ENCODE data around the gene MTHFD2L.
A peak's percentile ranks its signal among the peaks of the same experiment; 100 is the strongest.
"Not testable (repeated sequence)": the region's sequence is repeated elsewhere in the genome, so short reads cannot be mapped to it uniquely, and the experiment has no call there.

MTHFD2L gene

DNA sequence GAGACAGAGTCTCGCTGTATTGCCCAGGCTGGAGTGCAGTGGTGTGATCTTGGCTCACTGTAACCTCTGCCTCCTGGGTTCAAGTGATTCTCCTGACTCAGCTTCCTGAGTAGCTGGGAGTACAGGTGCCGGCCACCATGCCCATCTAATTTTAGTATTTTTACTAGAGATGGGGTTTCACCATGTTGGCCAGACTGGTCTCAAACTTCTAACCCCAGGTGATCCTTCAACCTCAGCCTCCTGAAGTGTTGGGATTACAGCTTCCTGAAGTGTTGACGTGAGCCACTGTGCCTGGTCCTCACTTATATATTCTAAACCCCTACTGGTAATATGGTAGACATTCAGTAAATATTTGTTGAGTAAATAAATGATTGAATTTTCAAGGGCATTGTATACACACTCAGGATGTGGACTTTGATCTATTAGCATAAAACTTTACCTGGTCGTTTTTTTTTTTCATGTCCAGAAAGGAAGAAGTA, 33.0 kb downstream of the MTHFD2L start:
- DNase-seq, result no peak

DNA sequence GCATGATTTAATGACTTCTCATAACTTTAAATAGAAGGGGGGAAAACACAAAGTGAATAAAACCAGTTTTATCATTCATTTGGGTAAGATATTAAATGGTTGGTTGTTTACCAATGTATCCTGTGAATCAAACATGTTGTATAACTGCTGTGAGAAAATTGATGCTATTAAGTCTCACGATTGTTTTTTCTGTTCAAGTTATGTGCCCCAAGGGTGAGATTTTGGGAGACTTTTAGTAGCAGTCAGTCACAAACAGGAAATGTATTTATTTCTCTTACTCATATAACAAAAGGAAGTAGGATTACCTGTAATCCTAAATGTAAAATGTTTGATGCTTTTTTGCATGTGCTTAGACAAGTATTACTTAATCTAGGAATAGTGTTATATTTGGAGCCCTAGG, 39.2 kb downstream of the MTHFD2L start:
- DNase-seq, result no peak

DNA sequence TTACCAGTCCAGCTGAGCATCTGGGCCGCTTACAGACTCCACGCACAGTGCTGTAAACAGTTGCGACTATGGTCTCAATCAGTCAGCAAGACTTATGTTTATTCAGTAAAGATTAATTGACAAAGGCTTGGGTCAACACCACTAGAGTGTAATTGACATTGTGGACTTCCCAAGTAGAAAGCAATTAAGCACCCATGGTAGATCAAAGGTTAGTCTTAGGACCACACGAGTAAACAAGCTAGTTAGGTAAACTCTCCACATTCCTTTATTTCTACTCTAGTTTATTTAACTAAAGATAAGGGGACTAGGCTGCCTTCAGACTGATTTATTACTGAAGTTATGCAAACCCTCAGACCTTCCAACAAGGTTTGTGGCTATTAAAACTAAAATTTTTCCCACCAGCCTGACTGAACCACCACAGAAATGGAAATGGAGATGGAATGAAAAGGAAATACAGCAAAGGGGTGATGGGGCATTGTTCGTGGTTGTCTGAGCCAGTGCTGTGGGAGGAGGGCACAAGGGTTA, 44.2 kb downstream of the MTHFD2L start:
- no peak for DNase-seq

DNA sequence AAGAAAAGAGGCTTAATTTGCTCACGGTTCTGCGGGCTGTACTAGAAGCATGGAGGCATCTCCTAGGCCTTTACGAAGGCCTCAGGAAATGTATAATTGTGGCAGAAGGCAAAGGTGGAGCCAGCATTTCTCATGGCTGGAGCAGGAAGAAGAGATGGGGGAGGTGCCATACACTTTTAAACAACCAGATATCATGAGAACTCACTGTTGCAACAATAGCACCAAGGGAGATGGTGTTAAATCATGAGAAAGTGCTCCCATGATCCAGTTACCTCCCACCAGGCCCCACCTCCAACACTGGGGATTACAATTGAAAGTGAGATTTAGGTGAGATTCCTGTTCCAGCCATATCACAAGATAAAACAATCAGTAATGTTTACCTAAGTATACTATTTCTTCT, 45.5 kb downstream of the MTHFD2L start:
- DNase-seq, result no peak

DNA sequence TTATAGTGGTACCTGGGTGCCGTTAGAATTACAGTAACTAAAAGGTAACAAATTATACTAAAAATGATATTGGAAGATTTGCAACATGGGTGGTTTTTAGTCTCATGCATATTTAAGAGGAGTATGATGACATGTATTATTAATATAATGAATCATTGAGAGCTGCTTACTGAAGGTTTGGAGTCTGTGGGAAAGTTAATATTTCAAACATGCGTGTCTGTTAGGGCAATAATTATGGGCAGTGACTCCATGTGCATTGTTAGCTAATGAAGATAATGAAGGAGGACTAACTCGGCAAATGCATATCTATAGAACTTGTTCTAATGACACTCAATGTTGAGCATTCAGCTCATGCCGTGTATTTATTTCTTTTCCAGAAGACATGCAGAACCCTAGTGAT, 47.1 kb downstream of the MTHFD2L start:
- no peak for DNase-seq

DNA sequence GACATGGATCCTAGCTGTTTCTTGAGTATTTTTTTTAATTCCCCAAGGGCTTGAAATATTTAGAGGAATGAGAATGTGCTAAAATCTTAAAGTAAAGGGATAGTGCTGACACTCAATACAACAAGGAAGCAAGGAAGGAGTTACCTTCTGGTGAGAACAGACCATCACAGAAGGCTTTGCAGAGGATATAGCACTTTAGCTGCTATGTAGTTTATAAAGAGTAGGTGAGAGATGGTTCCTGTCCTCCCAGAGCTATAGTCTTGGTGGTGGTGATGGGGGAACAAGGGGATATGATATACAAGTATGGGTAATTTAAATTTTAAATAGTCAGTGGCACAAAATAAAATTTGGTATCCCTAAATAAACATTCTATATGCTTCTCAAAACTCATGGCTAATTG, 47.6 kb downstream of the MTHFD2L start:
- no peak for DNase-seq

DNA sequence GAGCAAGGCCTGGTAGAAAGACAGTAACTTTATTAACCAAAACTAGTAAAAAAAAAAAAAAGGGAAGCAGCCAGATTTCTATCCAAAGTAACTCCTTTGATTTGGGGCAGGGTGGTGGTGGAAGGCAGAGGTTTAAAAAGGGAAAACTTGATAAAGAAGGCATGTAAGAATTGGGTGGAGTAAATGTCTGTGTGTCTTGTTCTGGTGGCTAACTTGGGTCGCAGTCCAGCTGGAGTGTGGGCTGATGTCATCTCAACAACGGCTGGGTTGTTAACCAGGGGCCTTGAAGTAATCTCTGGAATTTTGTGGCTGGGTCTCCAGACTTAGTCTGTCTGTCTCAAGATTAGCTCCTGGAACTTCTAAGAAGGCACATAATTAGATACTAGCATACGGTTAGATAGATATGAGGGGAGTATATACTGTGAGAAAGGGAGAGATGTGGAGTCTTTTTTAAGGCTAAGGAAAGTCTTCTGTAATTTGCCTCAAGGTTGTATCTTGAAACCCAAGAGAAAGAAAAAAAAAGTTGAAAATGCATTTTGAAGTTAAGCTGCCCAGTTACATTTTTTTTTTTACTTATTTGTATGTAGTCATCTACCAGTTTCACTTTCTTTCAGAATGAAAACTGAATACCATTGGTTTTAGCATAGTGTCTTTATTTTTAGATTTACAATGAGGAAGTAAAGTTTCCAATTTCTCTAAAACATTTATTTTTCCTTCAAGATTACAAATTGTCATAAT, 48.3 kb downstream of the MTHFD2L start:
- DNase-seq, result no peak

DNA sequence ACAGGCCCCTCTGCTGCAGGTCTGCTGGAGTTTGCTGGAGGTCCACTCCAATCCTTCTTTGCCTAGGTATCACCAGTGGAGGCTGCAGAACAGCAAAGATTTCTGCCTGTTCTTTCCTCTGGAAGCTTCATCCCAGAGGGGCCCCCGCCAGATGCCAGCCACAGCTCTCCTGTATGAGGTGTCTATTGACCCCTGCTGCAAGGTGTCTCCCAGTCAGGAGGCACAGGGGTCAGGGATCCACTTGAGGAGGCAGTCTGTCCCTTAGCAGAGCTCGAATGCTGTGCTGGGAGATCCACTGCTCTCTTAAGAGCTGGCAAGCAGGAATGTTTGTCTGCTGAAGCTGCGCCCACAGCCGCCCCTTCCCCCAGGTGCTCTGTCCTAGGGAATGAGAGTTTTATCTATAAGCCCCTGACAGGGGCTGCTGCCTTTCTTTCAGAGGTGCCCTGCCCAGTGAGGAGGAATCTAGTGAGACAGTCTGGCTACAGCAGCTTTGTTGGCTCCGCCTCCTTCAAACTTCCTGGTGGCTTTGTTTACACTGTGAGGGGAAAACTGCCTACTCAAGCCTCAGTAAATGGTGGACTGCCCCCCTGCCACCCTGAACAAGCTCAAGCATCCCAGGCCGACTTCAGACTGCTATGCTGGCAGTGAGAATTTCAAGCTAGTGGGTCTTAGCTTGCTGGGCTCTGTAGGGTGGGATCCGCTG, 56.7 kb downstream of the MTHFD2L start:
- DNase-seq, result not testable (repeated sequence)

DNA sequence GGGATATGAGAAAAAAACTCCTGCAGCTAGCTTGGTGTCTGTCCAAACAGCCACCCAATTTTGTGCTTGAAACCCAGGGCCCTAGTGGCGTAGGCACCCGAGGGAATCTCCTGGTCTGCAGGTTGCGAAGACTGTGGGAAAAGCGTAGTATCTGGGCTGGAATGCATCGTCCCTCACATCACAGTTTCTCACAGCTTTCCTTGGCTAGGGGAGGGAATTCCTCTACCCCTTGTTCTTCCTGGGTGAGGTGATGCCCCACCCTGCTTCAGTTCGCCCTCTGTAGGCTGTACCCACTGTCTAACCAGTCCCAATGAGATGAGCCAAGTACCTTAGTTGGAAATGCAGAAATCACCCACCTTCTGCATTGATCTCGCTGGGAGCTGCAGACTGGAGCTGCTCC, 57.3 kb downstream of the MTHFD2L start:
- not testable (repeated sequence) for DNase-seq

DNA sequence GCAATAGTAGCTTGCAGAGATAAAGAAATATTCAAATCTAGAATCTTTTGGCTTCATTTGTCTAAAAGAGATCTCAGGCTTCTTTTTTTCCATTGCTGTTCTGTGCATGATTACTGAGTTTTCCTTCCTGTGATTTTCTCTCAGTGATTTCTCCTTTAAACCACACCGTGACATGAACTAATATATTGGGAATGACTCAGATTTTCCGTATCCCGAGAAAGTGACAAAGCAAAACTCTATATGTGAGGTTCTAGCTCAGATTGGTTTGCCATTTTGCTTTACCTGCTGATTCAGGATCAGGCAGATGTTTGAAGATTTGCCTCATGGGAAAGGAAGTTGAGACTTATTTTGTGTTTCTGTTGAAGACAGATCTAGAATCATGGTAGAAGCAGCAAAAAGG, 59.4 kb downstream of the MTHFD2L start:
- no peak for DNase-seq

DNA sequence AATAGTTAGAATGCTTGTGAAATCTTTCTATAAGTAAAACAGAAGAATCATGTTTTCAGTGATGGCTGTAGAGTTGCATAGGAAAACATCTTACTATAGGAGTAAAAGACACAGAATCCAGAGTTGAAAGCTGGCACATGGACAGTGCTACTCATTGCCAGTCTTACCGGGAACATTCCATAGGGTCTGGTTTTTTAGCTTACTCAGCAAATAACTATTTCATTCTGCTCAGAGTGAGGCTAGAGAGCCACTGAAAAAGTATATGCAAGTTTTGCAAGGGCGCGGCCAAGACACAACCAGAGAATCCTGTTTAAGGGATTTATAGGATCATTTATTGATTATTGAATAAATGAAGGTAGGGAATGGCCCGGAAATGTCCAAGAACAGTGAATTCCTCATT, 60.3 kb downstream of the MTHFD2L start:
- no peak for DNase-seq

DNA sequence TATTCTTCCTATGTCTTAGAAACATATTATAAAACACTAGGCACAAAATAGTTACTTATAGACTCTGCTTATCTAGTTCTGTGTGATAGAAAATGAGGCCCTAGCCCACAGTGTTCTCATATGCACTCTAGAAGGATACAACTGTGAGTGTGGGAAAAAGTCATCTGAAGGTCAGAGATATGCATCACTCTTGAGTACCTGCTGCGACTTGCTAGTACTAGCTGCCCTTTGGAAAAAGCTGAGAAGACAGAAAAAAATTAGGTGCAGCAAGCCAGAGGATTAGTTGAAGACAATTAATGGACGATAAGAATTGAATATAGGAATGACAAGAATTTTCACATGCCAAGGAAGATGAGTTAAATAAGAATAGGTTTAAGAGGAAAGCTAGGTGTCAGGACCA, 61.3 kb downstream of the MTHFD2L start:
- no peak for DNase-seq

DNA sequence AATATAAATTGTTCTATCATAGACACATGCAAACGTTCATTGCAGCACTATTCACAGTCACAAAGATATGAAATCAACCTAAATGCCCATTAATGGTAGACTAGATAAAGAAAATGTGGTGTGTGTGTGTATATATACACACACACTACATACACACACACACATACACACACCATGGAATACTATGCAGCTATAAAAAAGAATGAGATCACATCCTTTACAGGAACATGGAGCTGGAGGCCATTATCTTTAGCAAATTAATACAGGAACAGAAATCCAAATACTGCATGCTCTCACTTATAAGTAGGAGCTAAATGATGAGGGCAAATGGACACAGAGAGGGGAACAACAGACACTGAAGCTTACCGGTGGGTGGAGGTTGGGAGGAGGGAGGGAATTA, 65.2 kb downstream of the MTHFD2L start:
- no peak for DNase-seq

DNA sequence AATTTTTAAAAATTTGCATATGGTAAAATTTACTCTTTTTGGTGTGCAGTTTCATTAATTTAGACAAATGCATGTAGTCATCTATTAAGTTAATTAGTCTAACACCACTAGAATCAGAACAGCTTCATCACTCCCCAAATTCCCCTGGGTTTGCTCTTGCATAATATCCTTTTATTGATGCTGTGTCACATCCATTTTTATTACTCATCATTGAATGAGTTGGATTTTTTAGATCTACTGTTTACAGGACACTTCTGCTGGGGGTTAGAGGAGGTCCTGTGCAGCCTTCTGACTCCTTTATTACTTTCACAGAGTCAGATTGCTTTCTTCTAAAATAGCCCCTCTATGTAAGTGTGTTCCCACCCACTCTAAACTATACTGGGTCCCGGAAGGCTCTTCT, 65.9 kb downstream of the MTHFD2L start:
- DNase-seq, result no peak

DNA sequence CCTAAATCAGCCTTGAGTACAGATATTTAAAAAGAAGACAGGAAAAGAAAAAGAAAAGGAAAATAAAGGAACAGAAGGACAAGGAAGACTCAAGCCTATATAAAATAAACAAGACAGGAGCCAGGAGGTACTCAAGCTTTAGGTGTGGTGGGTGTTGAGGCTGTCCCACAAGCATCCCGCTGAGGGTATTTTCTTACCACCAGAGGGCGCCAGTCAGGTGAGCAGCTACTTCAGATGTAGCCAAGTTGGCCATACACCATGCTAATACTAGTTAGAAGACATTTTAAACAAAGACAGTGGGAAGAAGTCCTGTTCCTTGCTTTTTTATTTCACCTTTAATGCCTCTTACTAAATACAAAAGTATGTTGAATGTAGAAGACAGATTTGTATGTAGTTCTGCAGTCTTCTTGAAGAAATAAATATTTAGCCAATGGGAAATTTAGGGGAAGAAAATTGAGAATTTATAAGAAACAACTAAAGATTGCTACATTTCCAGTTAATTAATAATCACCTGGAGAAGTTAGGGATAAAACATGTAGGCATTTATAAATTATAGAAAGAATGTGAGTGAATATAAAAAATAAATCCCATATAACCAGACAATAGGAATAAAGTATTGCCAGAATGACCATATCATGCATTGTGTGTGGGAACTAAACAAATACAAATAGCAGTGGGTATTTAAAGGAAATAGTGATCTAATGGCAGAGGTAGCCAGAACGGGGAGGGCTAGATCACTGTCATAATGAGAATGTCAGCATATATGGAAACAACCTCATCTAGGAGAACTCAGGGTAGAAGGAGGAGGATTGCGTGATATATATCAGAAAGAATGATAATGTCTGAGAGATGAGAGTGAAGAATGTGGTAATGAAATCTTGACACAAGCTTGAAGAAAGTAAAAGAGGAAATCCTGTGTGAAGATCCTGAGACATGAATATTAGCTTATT, 71.0 kb downstream of the MTHFD2L start:
- DNase-seq, result peak; percentile 66 to 67

DNA sequence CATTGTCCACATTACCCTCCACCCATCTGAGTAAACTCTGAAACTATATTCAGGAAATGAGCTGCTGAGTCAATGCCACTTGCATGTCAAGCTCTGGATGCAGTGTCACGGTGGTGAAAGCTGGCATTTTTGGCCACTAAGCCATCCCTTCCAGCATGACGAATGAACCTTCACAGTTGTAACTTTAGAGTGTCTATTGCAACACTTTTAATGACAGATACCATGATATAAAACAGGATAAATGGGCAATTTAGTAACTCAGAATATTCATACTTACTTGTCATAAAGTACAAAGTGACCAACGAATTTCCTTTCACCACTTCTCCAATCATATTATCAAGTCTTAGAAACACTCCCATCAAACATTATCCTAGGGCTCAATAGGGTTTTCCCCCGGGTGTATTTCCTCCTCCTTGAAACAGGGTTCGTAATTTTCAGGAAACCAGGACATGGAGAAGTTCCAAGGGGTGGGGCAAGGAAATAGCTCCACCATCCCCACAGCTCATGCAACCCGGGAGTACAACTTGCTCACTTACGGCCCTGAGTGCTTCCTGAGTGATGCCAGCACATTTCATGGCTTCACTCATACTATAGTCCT, 73.1 kb downstream of the MTHFD2L start:
- no peak for DNase-seq

DNA sequence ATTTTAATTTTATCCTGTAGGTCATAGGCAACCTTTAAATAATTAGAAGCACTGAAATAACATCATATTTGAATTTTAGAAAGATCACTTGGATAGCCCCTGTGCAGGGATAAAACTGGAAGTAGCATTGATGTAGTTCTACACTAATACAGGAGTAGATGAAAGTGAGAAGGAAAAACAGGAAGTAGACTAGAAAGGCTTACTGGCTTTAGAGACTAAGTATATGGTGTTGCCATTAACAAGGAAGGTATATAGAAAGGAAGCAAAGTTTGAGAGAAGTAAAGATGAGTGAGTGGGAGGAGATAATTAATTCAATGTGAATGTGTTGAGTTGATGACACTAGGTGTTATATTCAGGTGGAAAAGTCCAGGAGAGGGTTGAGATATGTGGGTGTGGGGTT, 77.2 kb downstream of the MTHFD2L start:
- DNase-seq, result no peak

DNA sequence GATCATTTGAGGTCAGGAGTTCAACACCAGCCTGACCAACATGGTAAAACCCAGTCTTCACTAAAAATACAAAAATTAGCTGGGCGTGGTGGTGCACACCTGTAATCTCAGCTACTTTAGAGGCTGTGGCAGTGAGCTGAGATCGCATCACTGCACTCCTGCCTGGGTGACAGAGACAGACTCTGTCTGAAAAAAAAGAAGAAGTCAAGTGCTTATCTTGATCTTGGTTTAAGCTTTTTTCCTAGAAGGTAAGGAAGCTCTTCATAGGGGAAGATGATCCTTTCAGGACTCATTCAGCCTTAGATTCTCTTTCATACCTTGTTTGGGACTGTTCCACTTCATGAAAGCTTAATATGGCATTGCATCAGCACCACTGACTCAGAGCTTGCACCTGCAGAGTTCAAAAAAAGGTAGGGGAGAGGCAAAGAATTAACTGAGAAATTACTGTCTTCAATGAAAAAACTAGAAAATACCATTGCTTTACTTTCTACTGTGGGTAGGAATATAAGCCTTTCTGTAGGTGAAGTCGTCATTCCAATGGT, 79.6 kb downstream of the MTHFD2L start:
- DNase-seq, result no peak

DNA sequence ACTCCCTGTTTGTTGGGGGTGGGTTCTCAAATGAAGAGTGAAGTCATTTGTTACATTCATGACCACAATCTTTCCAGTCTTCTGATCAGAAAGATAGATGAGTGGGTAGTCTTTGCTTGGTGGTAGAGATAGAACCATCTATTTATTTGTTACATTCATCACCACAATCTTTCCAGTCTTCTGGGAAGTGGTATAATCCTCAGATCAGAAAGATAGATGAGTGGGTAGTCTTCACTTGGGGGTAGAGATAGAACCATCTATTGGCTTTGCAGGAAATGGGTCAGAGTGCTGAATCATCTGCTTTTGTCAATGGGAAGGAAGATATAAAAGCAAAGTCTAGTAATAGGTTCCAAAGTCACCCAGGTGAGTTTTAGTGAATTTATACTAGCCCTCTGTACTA, 86.1 kb downstream of the MTHFD2L start:
- no peak for DNase-seq

DNA sequence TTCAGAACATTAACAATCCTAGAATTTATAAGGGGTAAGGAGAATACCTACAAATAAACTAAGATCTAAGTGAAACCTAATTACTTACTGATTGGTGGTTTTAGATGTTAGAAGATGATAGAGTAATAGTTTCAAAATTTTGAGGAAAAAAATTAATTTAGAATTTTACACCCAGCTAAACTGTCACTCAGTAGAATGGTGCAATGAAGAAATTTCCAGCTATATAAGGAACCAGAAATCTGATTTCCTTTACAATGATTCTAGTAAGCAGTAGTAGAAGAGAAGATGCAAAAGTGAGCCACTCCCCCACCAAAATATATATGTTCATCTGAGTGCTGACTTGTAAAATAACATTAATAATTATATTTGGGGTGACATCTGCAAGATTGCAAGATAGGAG, 95.0 kb downstream of the MTHFD2L start:
- no peak for DNase-seq

DNA sequence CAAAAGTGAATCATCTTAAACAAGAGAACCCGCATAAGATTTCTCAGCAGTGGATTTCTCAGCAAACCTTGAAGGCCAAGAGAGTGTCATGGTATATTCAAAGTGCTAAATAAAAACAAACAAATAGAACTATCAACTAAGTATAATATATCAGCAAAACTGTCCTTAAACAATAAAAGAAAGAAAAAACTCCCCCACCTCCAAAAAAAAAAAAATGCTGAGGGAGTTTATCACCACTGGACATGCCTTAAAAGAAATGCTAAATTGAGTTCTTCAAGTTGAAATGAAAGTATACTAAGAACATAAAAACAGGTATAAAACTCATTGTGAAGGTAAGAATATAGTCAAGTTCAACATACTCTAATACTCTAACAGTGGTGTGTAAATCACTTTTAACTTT, 96.5 kb downstream of the MTHFD2L start:
- DNase-seq, result no peak

DNA sequence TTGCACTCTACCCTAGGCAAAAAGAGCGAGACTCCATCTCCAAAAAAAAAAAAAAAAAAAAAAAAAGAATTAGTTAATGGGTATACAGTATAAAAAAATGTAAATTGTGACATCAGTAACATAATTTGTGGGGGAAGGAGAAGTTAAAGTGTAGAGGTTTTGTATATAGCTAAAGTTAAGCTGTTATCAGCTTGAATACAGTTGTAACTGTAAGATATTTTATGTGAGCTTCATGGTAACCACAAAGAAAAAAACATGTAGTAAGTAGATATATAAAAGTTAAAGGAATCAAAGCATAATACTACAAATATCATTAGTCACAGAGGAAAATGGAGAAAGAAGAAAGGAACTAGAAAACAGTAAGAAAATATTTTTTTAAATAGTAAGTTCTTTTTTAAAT, 97.2 kb downstream of the MTHFD2L start:
- DNase-seq, result no peak

DNA sequence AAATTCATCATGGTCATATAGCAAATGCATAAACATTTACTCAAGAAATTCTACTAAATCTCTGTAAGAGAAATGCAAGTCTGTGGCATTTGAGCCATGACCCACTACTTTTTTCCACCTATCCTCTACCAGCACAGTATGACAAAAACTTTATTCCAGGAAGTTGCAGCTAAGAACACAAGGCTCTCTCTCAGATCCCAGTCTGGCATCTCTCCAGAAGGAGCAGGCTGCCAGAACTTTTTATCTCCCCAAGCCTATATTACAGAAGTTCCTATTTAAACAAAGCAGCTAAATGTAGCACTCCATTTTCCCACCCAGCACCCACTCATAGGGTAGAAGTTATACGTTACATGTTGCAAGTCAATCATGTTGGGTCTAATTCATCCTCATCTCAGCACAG, 101.0 kb downstream of the MTHFD2L start:
- DNase-seq, result no peak
